HG02798 (cell line): ENCODE data around the gene CSF2.

Experiments used
- ATAC-seq: cut with Tn5 transposase; IDR thresholded peaks from one replicate; pipeline ENCODE4 v1.9.1; 2021; ENCODE audit warnings: mild to moderate bottlenecking; ENCODE audit not compliant: unreplicated experiment, poor library complexity

Gene CSF2

GRCh38 chr5:132054031-132054696, 19.4 kb upstream of the CSF2 start:
- ATAC-seq = no peak

DNA sequence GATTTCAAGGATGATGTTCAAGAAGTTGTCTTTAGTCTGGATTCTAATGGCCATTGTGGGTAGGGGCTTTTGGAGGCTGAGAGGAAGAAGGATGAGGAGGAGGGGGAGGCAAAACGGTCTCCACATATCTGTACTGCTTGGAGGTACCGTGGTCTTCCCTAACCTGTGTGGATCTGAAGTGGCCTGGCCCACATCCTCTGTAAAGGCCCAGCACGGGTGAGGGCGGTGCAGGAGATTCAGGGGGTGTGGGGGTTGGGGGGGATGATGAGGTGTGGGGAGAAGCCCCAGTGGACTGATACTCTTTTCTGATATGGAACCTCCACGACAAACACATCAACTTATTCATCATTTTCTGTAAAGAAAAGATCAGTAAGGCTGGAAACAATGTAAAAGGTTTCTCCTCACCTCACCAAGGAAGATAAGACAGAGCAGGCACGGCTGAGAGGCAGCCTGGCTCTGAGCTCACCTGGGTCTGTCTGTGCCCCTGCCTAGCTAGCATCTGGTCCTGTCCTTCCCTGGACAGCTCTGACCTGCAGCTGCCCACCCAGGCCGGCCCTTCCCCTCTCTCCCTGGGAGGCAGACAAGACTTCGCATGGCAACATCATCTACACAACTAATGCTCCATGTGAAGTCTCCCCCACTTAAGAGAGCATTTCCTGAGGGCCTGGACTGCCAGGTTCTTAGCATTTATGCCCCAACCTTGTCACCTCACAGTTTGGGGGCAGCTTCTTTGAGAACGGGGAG, 18.7 kb upstream of the CSF2 start:
- ATAC-seq = no peak

DNA sequence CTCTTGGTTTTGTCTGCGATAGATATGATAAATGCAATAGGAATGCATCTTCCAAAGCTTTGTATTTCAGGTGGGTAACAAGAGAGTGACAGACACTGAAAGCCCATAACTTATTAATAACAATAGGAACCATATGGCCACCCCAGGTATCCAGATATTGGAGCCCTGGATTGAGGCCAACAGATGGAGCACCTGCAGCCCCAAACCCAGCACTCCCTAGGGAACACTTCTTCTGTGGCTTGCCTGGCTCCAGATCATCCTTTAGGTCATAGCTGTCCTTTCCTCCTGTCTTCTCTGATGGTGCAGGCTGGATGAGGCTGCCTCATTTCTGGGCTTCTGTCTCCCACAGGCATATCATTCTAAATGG, 18.2 kb upstream of the CSF2 start:
- no peak for ATAC-seq

GRCh38 chr5:132055808-132056609, 17.6 kb upstream of the CSF2 start:
- ATAC-seq = no peak

- ATAC-seq = no peak
These were observed 16.7 kb upstream of the CSF2 start for GRCh38 chr5:132056610-132057497.

DNA sequence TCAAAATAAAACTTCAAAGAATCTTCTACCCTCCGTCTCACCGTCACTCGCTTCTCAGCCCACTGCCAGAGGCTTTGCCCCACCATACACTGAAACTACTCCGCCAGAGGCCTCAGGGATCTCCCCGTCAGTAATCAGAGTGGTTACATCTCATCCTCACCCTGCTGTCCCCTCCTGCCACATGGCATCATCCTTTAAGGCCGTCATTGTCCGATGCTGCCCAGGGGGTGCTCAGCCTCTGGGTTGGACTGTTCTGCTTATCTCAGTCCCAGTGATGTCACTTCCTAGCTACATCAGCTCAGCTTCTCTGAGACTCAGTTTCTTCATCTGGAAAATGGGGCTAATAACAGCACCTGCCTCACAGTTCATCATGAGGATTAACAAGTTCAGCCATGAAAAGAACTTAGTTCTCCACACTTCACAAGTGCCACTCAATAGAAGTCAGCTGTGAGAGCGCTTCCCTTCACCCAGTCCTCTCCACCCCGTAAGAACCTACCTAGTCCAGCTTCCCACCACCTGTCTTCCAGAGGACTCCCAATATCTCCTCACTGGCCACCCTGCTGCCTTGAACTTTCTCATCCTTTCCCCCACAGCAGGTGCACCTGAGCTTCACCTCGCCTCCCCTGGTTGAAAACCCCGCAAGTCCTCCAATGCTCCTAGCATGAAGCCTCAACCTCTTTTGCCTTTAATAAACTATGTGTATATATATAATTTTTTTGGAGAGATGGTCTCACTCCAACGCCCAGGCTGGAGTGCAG, 15.9 kb upstream of the CSF2 start:
- ATAC-seq = no peak

- no peak for ATAC-seq
These were observed 14.9 kb upstream of the CSF2 start for GRCh38 chr5:132058646-132059042.

- ATAC-seq = no peak
These were observed 14.4 kb upstream of the CSF2 start for GRCh38 chr5:132059043-132059695.

- no peak for ATAC-seq
These were observed 13.7 kb upstream of the CSF2 start for GRCh38 chr5:132059696-132060500.

- ATAC-seq = no peak
These were observed 13.0 kb upstream of the CSF2 start, which contains the start of gene IL3 for GRCh38 chr5:132060501-132061161. IL3 (plus strand) TSS chr5:132060655; CDS start chr5:132060707, 52 bp downstream.

- ATAC-seq = peak; percentile 66
These were observed 10.3 kb upstream of the CSF2 start for GRCh38 chr5:132063090-132063911.

GRCh38 chr5:132064140-132064539, 9.4 kb upstream of the CSF2 start:
- no peak for ATAC-seq

GRCh38 chr5:132064738-132065331, 8.8 kb upstream of the CSF2 start:
- ATAC-seq = peak; percentile 67

GRCh38 chr5:132065351-132065937, 8.1 kb upstream of the CSF2 start:
- no peak for ATAC-seq

- ATAC-seq = no peak
These were observed 7.5 kb upstream of the CSF2 start for GRCh38 chr5:132065951-132066701.
